OCI-LY1 (cell line): ENCODE data around the gene HPS4.

Source experiments
- H2AFZ ChIP-seq: fragments of 200-600 bp; sonication (generic), shearing (Covaris generic); 2 replicates; pipeline ENCODE4 v1.6.0; 2014; ENCODE audit warnings: antibody characterized with exemption, mild to moderate bottlenecking, low read length
- H3F3A ChIP-seq: fragments of 200-600 bp; sonication (generic), shearing (Covaris generic); 2 replicates; pipeline ENCODE4 v1.6.0; 2014; ENCODE audit warnings: mild to moderate bottlenecking, antibody characterized with exemption, low read length, moderate library complexity; ENCODE audit not compliant: insufficient read depth
- H3K27ac ChIP-seq: fragments of 200-600 bp; sonication (generic); 2 replicates; pipeline ENCODE4 v1.5.1; 2014; ENCODE audit warnings: low read length, mixed run types, mild to moderate bottlenecking, low read depth; ENCODE audit not compliant: poor library complexity, severe bottlenecking
- H3K27me3 ChIP-seq: fragments of 200-600 bp; sonication (generic); 2 replicates; pipeline ENCODE4 v1.6.0; 2014; ENCODE audit warnings: antibody characterized with exemption, mild to moderate bottlenecking, low read length, moderate library complexity; ENCODE audit not compliant: insufficient read depth
- H3K36me3 ChIP-seq: fragments of 200-600 bp; sonication (generic); 2 replicates; pipeline ENCODE4 v1.6.1; 2014; ENCODE audit warnings: mild to moderate bottlenecking, antibody characterized with exemption, low read length, moderate library complexity, mixed read lengths; ENCODE audit not compliant: insufficient read depth
- H3K4me1 ChIP-seq: fragments of 200-600 bp; sonication (generic); 2 replicates; pipeline ENCODE4 v1.5.1; 2014; ENCODE audit warnings: mild to moderate bottlenecking, low read length, moderate library complexity; ENCODE audit not compliant: insufficient read depth, severe bottlenecking
- H3K4me2 ChIP-seq: fragments of 200-600 bp; sonication (generic), shearing (Covaris generic); 2 replicates; pipeline ENCODE4 v1.6.1; 2014; ENCODE audit warnings: low read length
- H3K4me3 ChIP-seq: fragments of 200-600 bp; sonication (generic); 2 replicates; pipeline ENCODE4 v1.5.1; 2014; ENCODE audit warnings: low read length, low read depth, mild to moderate bottlenecking, mixed read lengths; ENCODE audit not compliant: poor library complexity, severe bottlenecking
- H3K79me2 ChIP-seq: fragments of 200-600 bp; shearing (Covaris generic); 2 replicates; pipeline ENCODE4 v1.6.1; 2016; ENCODE audit warnings: mixed run types, low read length, mixed read lengths; ENCODE audit not compliant: insufficient read depth
- H3K9ac ChIP-seq: fragments of 200-600 bp; sonication (generic), shearing (Covaris generic); 2 replicates; pipeline ENCODE4 v1.6.1; 2014; ENCODE audit warnings: mild to moderate bottlenecking, low read length, mixed read lengths
- H3K9me2 ChIP-seq: fragments of 200-600 bp; sonication (generic), shearing (Covaris generic); 2 replicates; pipeline ENCODE4 v1.6.1; 2014; ENCODE audit warnings: low read depth, mild to moderate bottlenecking, low read length, mixed read lengths
- H3K9me3 ChIP-seq: fragments of 200-600 bp; shearing (Covaris generic); 2 replicates; pipeline ENCODE4 v1.6.1; 2014; ENCODE audit warnings: low read length, mixed read lengths
- H4K20me1 ChIP-seq: fragments of 200-600 bp; sonication (generic), shearing (Covaris generic); 2 replicates; pipeline ENCODE4 v1.6.0; 2016; ENCODE audit warnings: mild to moderate bottlenecking, low read length; ENCODE audit not compliant: insufficient read depth
- CTCF ChIP-seq: fragments of 200-600 bp; sonication (generic), shearing (Covaris generic); IDR thresholded peaks from 2 replicates; pipeline ENCODE4 v1.5.1; 2017; ENCODE audit warnings: mild to moderate bottlenecking, antibody characterized with exemption, low read length, moderate library complexity, mixed read lengths
- EZH2 ChIP-seq: fragments of 200-600 bp; sonication (generic), shearing (Covaris generic); IDR thresholded peaks from 2 replicates; pipeline ENCODE4 v1.8.0; 2017; ENCODE audit warnings: borderline replicate concordance, mixed run types, mild to moderate bottlenecking, antibody characterized with exemption, low read length, moderate library complexity, mixed read lengths

Gene HPS4

GRCh38 chr22:26514419-26515161 is 31.0 kb upstream of the HPS4 start:
- H3K79me2 ChIP-seq: peaks cover 16% of the 10 kb centered on the region
- no peaks in the 10 kb centered on the region for H4K20me1 ChIP-seq
- no peaks in the 10 kb centered on the region for H3F3A ChIP-seq
- H3K4me3 ChIP-seq: peak overlapping the region; percentile 86
- no peak overlapping the region for H3K27ac ChIP-seq
- no peaks in the 10 kb centered on the region for H3K27me3 ChIP-seq
- H3K9ac ChIP-seq: no peak overlapping the region
- H3K4me2 ChIP-seq: peak overlapping the region; percentile 85
- no peak for TF ChIP-seq CTCF
- H3K9me3 ChIP-seq: no peaks in the 10 kb centered on the region
- H3K36me3 ChIP-seq: peaks cover 13% of the 10 kb centered on the region; the same call in 1 of the 2 replicates
- H2AFZ ChIP-seq: no peak overlapping the region
- no peaks in the 10 kb centered on the region for H3K9me2 ChIP-seq
- peaks cover 31% of the 10 kb centered on the region for H3K4me1 ChIP-seq

- H3K79me2 ChIP-seq: peaks cover 16% of the 10 kb centered on the region
- peak overlapping the region; percentile 85 for H3K4me2 ChIP-seq
- H3K9me2 ChIP-seq: no peaks in the 10 kb centered on the region
- H3K27me3 ChIP-seq: no peaks in the 10 kb centered on the region
- no peaks in the 10 kb centered on the region for H3K9me3 ChIP-seq
- peaks cover 21% of the 10 kb centered on the region for H3K36me3 ChIP-seq
- H3K4me1 ChIP-seq: peaks cover 31% of the 10 kb centered on the region
- no peaks in the 10 kb centered on the region for H3F3A ChIP-seq
- H3K27ac ChIP-seq: no peak overlapping the region
- peak overlapping the region; percentile 86 for H3K4me3 ChIP-seq
- peak overlapping the region; percentile 79; the same call in 1 of the 2 replicates for H3K9ac ChIP-seq
- no peak overlapping the region for H2AFZ ChIP-seq
- H4K20me1 ChIP-seq: no peaks in the 10 kb centered on the region
- no peak for TF ChIP-seq EZH2
- no peak for TF ChIP-seq CTCF
Measured at GRCh38 chr22:26513838-26514237, 30.3 kb upstream of the HPS4 start.

- Histone ChIP-seq H4K20me1 (no peaks in the 10 kb centered on the region), H3K27ac (no peak within 1 kb of the TSS), H3K36me3 (peaks cover 32% of the 10 kb centered on the region), H3K9me2 (no peaks in the 10 kb centered on the region), H3K4me2 (peak within 1 kb of the TSS; percentile 85), H3K9me3 (no peaks in the 10 kb centered on the region), H3K9ac (peak within 1 kb of the TSS; percentile 79), H3K4me1 (peaks cover 31% of the 10 kb centered on the region), H2AFZ (no peak within 1 kb of the TSS), H3K27me3 (no peaks in the 10 kb centered on the region), H3F3A (no peaks in the 10 kb centered on the region), H3K4me3 (peak within 1 kb of the TSS; percentile 86), H3K79me2 (peaks cover 16% of the 10 kb centered on the region)
- TF ChIP-seq EZH2: no peak
- no peak for TF ChIP-seq CTCF
Measured at GRCh38 chr22:26512149-26512793, 28.7 kb upstream of the HPS4 start, which contains the start of gene TFIP11. TSS of gene TFIP11 (minus strand) at chr22:26512473. CDS start at chr22:26510272, 2,201 bp downstream.
